Lower leg skin (tissue), 4 donors: ENCODE measurements around the gene TDRD15. TPM values are rescaled to one million over a fixed set of nuclear protein-coding genes. Genes with fewer than 3 reads are reported as not detected.

Source experiments
- DNase-seq, 2 donors: peaks; one replicate each; pipeline ENCODE4 v3.0.0-alpha.2; 2019; ENCODE audit warnings: low spot score in 2 of 2
- H3K4me3 ChIP-seq: fragments of 200-600 bp; sonication (generic); 2 replicates; pipeline ENCODE4 v1.5.1; 2017; ENCODE audit warnings: mild to moderate bottlenecking, low read depth; ENCODE audit not compliant: poor library complexity, severe bottlenecking
- CTCF ChIP-seq, 3 donors: fragments of 450-650 bp; IDR thresholded peaks; one replicate each; pipeline ENCODE4 v1.5.1; 2016; ENCODE audit warnings: antibody characterized with exemption in 3 of 3, mild to moderate bottlenecking in 3 of 3, moderate library complexity in 2 of 3
- POLR2A ChIP-seq, 2 donors: fragments of 450-650 bp; IDR thresholded peaks; one replicate each; pipeline ENCODE4 v1.6.1; 2016 to 2017; ENCODE audit warnings: antibody characterized with exemption in 2 of 2, mild to moderate bottlenecking in 1 of 2, moderate library complexity in 1 of 2
- WGBS, 2 donors: methylation state at CpG; one replicate each; pipeline ENCODE4 v1.1.5; 2018; 5-methylcytosine and 5-hydroxymethylcytosine counted together
- intact Hi-C: fragments of 100-400 bp; cut with DNase I; formaldehyde crosslinking; loops from one replicate; pipeline ENCODE4 v1.15.0; 2023; ENCODE audit warnings: low total_unique reads
- total RNA-seq, 4 donors: library from RNA; depleted of rRNA; stranded (reverse); fragments of >200 nt; gene quantifications; one replicate each; pipeline ENCODE4 v1.1.0, GENCODE V29; 2016

Gene TDRD15
- total RNA-seq, 4 donors from 2014 or later: not detected

- DNase-seq: no peak
- intact Hi-C loops: no loop called here
- 30% methylated on average over 3 of the region's 3 CpGs for WGBS, 2 donors
These were observed 31.8 kb downstream of the TDRD15 start for GRCh38 chr2:21155365-21156136.

GRCh38 chr2:21161122-21161521, 37.4 kb downstream of the TDRD15 start:
- TF ChIP-seq CTCF (IDR thresholded peaks at IDR 0.05): no peak
- TF ChIP-seq POLR2A (IDR thresholded peaks at IDR 0.05): no peak
- no peak overlapping the region for H3K4me3 ChIP-seq
- WGBS, 2 donors: 94 to 98% methylated on average over 6 of the region's 6 CpGs
- intact Hi-C loops: no loop called here
- DNase-seq: no peak

More at GRCh38 chr2:21155365-21156136, 31.8 kb downstream of the TDRD15 start:
- no peak for TF ChIP-seq POLR2A (IDR thresholded peaks at IDR 0.05)
- TF ChIP-seq CTCF (IDR thresholded peaks at IDR 0.05): no peak
- H3K4me3 ChIP-seq: no peak overlapping the region

DNA sequence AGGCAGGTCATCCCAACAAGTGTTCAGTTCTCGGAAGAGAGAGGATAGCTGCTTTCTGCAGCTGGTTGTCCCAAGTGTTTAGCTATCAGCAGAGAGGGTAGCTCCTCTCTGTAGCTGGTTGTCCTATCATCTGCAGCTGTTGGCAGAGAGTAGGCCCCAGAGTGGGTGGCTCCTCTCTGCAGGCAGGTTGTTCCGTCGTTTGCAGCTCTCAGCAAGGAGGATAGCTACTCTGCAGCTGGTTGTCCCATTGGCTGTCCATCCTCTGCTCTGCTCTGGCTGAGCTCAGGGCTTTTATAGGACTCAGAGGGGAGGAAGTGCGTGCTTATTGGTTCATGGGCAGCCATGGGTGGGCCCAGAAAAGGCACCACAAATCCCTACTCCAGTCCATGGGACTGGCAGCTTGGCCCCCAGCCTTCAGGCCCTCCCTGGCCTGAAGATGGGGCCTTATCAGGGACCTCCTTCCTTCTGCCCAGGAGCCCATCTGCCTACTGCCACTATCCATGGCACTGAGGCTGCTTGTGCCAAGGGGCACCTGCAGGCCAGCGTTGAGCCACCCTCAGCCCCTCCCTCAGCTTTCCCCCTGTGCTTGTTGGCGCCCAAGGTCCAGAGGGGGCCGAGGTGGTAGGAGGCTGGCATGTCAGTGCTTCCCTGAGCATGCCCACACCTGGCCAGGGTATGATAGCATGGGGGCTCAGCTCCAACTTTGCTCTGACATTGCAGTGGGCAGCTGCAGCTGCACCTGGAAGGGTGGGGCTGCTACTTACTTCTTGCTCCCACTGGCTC, 38.3 kb downstream of the TDRD15 start:
- 85 to 89% methylated on average over 3 to 5 of the region's 7 CpGs for WGBS, 2 donors
- intact Hi-C loops: no loop called here
- no peak overlapping the region for H3K4me3 ChIP-seq
- DNase-seq: no peak
- TF ChIP-seq CTCF (IDR thresholded peaks at IDR 0.05) (no peak), POLR2A (IDR thresholded peaks at IDR 0.05) (no peak)

- H3K4me3 ChIP-seq: no peak overlapping the region
- TF ChIP-seq CTCF (IDR thresholded peaks at IDR 0.05): no peak
- WGBS, 2 donors: 79 to 80% methylated on average over 5 of the region's 5 CpGs
- DNase-seq: no peak
- intact Hi-C loops: no loop called here
These were observed 38.8 kb downstream of the TDRD15 start for GRCh38 chr2:21162615-21162878.

- intact Hi-C loops: no loop called here
- DNase-seq: no peak
- 97% methylated on average over 9 of the region's 9 CpGs for WGBS, 2 donors
- no peak for TF ChIP-seq CTCF (IDR thresholded peaks at IDR 0.05)
- TF ChIP-seq POLR2A (IDR thresholded peaks at IDR 0.05): no peak
- no peak overlapping the region for H3K4me3 ChIP-seq
These were observed 39.4 kb downstream of the TDRD15 start for GRCh38 chr2:21163213-21163612.
